Measurements from ENCODE around the gene EPO.

DNA sequence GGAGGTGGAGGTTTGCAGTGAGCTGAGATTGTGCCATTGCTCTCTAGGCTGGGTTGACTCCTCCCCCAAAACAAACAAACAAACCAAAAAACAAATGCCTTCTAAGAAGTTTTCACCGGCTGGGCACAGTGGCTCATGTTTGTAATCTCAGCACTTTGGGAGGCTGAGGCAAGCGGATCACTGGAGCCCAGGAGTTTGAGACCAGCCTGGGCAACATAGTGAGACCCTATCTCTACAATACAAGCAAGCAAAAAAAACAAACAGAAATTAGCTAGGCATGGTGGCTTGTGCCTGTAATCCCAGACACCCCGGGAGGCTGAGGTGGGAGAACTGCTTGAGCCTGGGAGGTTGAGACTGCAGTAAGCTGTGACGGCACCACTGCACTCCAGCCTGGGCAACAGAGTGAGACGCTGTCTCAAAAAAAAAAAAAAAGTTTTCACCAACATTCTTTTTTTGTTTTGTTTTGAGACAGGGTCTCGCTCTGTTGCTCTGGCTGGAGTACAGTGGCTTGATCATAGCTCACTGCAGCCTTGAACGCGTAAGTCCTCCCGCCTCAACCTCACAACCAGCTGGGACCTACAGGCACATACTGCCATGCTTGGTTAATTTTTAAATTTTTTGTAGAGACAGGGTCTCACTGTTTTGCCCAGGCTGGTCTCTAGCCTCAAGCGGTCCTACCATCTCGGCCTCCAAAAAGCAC, 11.8 kb downstream of the EPO start:
- TF ChIP-seq, protein P1, sequence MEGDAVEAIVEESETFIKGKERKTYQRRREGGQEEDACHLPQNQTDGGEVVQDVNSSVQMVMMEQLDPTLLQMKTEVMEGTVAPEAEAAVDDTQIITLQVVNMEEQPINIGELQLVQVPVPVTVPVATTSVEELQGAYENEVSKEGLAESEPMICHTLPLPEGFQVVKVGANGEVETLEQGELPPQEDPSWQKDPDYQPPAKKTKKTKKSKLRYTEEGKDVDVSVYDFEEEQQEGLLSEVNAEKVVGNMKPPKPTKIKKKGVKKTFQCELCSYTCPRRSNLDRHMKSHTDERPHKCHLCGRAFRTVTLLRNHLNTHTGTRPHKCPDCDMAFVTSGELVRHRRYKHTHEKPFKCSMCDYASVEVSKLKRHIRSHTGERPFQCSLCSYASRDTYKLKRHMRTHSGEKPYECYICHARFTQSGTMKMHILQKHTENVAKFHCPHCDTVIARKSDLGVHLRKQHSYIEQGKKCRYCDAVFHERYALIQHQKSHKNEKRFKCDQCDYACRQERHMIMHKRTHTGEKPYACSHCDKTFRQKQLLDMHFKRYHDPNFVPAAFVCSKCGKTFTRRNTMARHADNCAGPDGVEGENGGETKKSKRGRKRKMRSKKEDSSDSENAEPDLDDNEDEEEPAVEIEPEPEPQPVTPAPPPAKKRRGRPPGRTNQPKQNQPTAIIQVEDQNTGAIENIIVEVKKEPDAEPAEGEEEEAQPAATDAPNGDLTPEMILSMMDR (optimal IDR thresholded peaks at IDR 0.05 in 1 of 3, IDR thresholded peaks at IDR 0.05 in 1 of 3, conservative IDR thresholded peaks at IDR 0.05 in 1 of 3; ENCODE audit: extremely low read depth in 1 of 3, insufficient read depth in 2 of 3, low read length in 3 of 3): no peak
- no peak for TF ChIP-seq EZH2 (IDR thresholded peaks at IDR 0.05; ENCODE audit: low read length)
